A549 (cell line): ENCODE measurements around the gene PSG4.

ENCODE experiments used
- NFE2L2 ChIP-seq: fragments of 150-350 bp; conservative IDR thresholded peaks from 2 replicates; pipeline ENCODE4 v1.6.1; 2014; ENCODE audit warnings: low read length
- SMC3 ChIP-seq: fragments of >200 bp; sonication (Bioruptor Twin); formaldehyde crosslinking; IDR thresholded peaks from 3 replicates; pipeline ENCODE4 v1.6.1; 2018; ENCODE audit warnings: inconsistent platforms

DNA sequence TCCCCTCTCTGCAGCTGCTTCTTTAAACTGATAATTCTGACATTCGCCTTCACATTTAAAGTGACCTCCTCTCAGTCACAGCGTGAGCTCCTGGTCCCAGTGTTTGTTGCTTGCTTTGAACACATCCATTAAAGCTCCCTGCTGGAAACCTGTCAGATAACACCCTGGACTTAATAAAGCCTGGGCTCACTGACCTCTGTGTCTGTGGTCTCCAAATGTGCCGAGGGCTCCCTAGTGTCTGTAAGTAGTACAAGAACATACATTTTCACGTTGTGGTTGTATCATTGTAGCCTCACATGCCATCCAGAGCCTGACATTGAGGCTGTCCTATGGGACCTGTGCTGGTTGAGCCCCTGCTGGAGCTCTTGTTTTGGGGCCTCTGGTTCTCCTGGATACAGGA lies 2.6 kb upstream of the PSG4 start:
- TF ChIP-seq NFE2L2 (no peak), SMC3 (no peak)
